Fibroblast of the aortic adventitia (primary cell): ENCODE data around the gene DCAF11. TPM values are rescaled to one million over a fixed set of nuclear protein-coding genes. Genes with fewer than 3 reads are reported as not detected.

ENCODE experiments used
- DNase-seq: peaks from one replicate; pipeline ENCODE4 v3.0.0-alpha.2; 2010; ENCODE audit warnings: low read depth
- H3K4me3 ChIP-seq: 2 replicates; pipeline ENCODE4 v1.5.1; 2011; ENCODE audit warnings: low read depth, mild to moderate bottlenecking, control low read depth, low read length, moderate library complexity
- CTCF ChIP-seq: IDR thresholded peaks from 2 replicates; pipeline ENCODE4 v1.5.1; 2011; ENCODE audit warnings: mild to moderate bottlenecking, low read length, control low read depth, inconsistent platforms; ENCODE audit not compliant: insufficient read depth
- total RNA-seq: library from RNA; depleted of rRNA; stranded (reverse); fragments of >200 nt; gene quantifications from 2 replicates; pipeline ENCODE4 v1.2.3, GENCODE V29; 2012; ENCODE audit warnings: low replicate concordance

The DCAF11 gene
- total RNA-seq, 1 donor: 44.6 TPM

- no peak for DNase-seq
- peak overlapping the region; percentile 91 for H3K4me3 ChIP-seq
- TF ChIP-seq CTCF: no peak
These were observed 998 bp downstream of the DCAF11 start for GRCh38 chr14:24115422-24116127.

- H3K4me3 ChIP-seq: peak overlapping the region; percentile 15
- DNase-seq: no peak
- no peak for TF ChIP-seq CTCF
These were observed 1.7 kb downstream of the DCAF11 start for GRCh38 chr14:24116128-24116814.

DNA sequence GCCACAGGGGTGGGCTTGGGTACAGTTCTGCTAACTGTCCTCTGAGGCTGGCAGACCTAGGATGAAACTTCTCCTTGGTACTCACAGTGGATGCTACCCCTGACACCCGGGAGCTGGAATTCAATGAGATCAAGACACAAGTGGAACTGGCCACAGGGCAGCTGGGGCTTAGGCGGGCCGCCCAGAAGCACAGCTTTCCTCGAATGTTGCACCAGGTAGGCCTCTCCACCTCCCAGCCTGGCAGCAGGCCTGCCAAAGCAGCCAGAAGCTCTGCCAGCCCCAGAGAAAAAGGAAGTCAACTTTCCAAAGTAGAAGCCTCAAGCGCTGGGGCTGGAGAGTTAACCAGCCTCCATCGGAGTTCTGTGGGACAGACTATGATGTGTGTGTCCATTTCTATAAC is 2.6 kb downstream of the DCAF11 start:
- TF ChIP-seq CTCF: no peak
- no peak for DNase-seq

DNA sequence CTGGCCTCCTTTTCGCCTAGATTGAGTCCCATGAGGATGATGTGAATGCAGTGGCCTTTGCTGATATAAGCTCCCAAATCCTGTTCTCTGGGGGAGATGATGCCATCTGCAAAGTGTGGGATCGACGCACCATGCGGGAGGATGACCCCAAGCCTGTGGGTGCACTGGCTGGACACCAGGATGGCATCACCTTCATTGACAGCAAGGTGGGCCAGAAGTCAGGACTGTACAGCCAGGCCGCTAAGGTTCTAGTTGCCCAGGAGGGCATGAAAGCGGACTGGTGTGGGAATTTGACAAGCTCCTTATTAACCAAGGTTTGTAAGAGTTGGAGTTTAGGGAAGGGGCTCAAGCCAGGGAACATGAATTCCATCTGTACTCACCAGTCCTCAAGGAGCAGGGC is 5.1 kb downstream of the DCAF11 start:
- TF ChIP-seq CTCF: no peak
- no peak for DNase-seq
- H3K4me3 ChIP-seq: no peak overlapping the region

More for the DNA sequence above, 2.6 kb downstream of the DCAF11 start:
- H3K4me3 ChIP-seq: no peak overlapping the region

GRCh38 chr14:24121210-24121609 is 6.6 kb downstream of the DCAF11 start:
- TF ChIP-seq CTCF: no peak
- DNase-seq: no peak
- no peak overlapping the region for H3K4me3 ChIP-seq

DNA sequence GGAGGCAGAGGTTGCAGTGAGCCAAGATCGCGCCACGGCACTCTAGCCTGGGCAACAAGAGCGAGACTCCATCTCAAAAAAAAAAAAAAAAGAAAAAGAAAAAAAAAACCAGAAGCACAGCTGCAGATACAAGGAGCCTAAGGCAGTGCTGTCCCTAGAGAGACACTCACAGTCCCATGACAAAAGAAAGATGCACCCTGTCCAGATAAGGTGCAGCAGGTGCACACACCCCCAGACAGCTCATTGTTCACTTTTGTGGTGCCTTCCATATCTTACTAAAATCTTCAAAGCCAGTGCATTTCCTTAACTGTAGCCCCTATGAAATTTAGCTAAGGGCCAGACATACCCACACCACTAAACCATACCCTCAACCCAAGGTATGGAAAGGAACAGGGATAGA is 7.8 kb downstream of the DCAF11 start:
- no peak overlapping the region for H3K4me3 ChIP-seq
- TF ChIP-seq CTCF: no peak

More for the DNA sequence above, 7.8 kb downstream of the DCAF11 start:
- no peak for DNase-seq
